GM13976 (cell line): Measurements from ENCODE around the gene MAML2.

Experiments used
- DNase-seq: peaks from one replicate; pipeline ENCODE4 v3.0.0; 2012; ENCODE audit warnings: low spot score
- in situ Hi-C: fragments of 300-500 bp; cut with MboI; formaldehyde crosslinking; loops from one replicate; pipeline ENCODE4 v1.12.0; 2022; ENCODE audit warnings: low sequenced_read_pairs, mixed read lengths, inconsistent platforms; ENCODE audit not compliant: unreplicated experiment
- TF ChIP-seq, protein P1 (sequence below): IDR thresholded peaks from 2 replicates; pipeline ENCODE4 v1.5.1; 2012; ENCODE audit warnings: borderline replicate concordance, mild to moderate bottlenecking; ENCODE audit not compliant: insufficient read depth; ENCODE audit errors: extremely low read depth, missing control alignments, control extremely low read depth

The MAML2 gene

DNA sequence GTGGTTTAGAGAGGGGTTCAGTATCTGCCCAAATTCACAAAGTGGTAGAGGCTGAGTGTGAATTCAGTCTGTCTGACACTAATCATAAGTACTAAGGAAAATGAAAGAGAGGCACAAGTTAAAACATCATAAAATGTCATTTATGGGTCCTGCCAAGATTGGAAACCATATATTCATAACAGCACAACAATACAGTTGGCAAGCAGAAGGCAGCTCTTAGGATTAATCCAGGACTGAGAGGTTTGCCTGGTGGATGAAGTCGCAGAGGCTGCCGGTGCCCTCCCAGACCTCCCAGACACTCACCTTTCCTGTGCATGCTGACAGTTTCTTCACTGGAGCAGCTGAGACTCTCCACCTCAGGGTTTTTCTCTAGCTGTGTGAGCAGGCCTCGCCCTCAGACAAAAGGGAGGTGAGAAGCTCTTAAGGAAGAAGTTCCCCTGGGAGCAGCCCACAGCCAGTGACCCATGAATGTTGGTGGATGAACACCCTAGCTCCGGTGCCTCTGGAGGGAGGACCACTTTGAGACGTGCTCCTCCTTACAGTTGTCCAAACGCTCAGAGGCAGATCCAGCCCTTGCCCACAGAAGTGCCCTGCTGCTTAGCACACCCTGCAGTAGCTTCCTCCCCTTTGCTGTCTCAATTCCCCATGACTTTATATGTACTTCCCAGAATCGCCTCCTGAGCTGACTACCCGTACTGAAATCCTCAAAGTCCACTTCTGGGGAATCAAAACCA is 43.7 kb downstream of the MAML2 start:
- DNase-seq = no peak
- in situ Hi-C loops = no loop called here

DNA sequence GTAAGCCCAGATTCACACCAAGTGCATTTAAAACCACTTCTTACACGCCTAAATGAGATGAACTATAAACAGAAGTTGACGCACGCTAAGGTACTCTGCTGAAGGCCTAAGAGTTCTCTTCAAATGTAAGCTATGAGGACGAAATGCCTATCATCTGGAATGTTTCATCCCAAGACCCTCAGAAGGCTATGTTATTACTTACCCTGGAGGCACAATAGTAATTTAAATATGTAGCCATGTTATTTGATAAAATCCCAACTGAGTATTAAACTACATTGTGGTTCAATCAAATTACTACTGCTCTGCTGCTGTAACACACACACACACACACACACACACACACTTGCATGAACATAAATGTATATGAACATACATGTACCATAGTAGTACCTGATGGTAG is 47.6 kb downstream of the MAML2 start:
- TF ChIP-seq, protein P1, sequence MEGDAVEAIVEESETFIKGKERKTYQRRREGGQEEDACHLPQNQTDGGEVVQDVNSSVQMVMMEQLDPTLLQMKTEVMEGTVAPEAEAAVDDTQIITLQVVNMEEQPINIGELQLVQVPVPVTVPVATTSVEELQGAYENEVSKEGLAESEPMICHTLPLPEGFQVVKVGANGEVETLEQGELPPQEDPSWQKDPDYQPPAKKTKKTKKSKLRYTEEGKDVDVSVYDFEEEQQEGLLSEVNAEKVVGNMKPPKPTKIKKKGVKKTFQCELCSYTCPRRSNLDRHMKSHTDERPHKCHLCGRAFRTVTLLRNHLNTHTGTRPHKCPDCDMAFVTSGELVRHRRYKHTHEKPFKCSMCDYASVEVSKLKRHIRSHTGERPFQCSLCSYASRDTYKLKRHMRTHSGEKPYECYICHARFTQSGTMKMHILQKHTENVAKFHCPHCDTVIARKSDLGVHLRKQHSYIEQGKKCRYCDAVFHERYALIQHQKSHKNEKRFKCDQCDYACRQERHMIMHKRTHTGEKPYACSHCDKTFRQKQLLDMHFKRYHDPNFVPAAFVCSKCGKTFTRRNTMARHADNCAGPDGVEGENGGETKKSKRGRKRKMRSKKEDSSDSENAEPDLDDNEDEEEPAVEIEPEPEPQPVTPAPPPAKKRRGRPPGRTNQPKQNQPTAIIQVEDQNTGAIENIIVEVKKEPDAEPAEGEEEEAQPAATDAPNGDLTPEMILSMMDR = no peak
- no peak for DNase-seq
- in situ Hi-C loops = no loop called here

More for the DNA sequence above, 43.7 kb downstream of the MAML2 start:
- TF ChIP-seq, protein P1 = no peak

DNA sequence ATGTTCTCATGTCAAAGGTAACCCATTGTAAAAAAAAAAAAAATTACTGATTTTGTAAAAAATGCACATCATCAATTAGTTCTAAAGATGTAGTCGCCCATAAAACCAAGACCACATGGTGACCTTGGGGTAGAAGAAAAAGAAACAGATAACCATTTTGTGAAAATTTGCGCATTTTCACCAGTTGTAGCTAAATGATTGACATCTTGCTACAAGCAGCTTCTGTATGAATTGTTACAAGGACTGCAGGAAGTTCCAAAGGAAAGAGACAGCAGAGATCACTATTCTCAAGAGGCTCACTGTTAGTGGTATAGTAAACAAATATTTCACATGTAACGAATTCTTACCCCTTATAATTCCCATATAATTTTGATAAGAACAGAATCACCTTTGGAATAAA is 48.7 kb downstream of the MAML2 start:
- TF ChIP-seq, protein P1 = no peak

DNA sequence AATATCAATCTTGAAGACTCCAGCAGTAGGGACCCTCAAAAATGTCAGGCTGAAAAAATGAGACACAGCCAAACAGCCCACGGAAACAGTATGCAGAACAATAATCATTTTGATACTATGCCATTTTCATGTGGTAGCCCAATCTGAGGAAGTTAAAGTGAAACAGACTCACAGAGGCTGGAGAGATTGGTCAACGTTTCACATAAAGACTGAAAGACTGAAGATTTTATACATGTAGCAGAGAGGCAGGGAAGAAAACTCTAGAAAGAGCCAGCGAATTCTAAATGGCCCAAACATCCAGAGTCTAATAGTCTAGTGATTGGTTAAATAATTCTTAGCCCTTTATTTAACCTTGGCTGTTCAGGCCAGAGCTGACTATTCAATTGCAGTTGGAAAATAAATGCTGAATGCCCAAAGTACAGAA is 49.4 kb downstream of the MAML2 start:
- peak; percentile 53 for DNase-seq
- in situ Hi-C loops = no loop called here
- TF ChIP-seq, protein P1 = no peak

More for the DNA sequence above, 48.7 kb downstream of the MAML2 start:
- no peak for DNase-seq
- in situ Hi-C loops = no loop called here

DNA sequence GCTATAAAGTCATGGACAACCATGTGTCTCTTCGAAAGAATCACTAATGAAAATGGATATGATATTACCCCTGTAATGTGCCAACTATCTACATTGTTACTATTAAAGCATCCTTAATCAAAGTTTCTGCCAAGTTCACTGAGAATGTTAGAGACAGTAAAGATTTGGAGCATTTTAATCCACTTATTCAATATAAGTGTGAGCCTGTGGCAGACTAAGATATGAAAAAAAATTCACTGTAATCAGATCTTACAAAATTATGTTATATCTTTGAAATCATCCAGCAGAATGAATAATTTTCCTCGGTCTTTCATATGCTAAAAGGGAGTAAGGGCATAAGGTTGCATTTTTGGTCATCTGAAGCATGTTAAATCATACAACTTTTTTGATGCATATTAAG is 49.9 kb downstream of the MAML2 start:
- in situ Hi-C loops = no loop called here

DNA sequence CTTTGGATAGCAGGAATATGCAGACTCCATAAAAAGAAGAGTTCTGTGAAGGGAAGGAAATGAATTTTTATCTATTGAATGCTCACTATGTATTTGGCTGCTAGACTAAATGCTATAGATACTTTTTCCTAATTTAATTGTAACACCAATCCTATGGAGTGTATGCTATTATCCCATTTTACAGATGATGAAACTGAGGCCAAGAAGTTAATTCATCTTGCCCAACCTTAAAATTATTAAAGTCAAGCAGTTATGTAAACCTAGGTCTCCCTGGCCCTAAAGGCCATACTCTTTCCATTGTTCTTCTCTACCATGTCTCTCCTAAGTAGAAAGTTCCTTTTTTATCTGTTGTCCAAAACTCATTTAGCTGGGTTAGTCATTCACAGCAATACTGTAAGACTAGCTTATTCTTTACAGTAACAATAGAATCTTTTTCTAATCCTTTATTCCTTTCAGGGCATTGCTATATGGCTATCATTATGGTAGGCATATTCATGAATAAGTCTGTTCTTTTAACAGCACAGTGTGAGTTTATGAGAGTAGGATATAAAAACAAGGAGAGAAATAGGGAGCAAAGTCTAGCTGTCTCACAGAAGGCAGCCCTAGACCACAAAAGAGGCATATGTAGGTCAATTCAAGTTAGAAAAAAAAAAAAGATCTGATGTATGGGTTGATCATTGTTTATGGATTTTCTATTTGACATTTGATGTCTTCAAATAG is 50.5 kb downstream of the MAML2 start:
- in situ Hi-C loops = no loop called here
- TF ChIP-seq, protein P1 = no peak
- no peak for DNase-seq

More for the DNA sequence above, 49.9 kb downstream of the MAML2 start:
- TF ChIP-seq, protein P1 = no peak
- DNase-seq = no peak

DNA sequence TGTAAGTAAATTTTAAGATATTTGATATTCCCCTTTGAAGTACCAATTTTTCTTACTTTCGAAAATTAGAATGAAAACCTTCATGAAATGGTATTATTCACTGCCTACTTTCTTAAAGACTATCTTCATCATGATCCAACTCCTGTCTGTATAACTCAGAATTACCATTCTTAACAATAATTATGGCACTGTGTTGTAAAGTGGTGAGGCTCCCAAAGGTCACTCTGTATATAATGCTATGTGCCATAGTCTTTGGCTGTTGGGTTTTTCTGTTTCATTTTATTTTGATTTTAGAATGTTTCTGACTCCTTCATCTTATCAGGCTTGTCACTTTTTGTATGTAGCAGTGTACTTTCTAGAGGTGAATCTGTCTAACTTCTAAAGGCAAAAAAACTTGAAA is 52.4 kb downstream of the MAML2 start:
- no peak for DNase-seq
- TF ChIP-seq, protein P1 = no peak
- in situ Hi-C loops = no loop called here
